Hematopoietic multipotent progenitor cell treated with erythropoietin and hydrocortisone succinate and interleukin-3 and kit ligand, for 8 days (in vitro differentiated cells): Measurements from ENCODE around the gene KRTAP19-7.

Source experiments
- DNase-seq: peaks from one replicate; pipeline ENCODE4 v3.0.0-alpha.2; 2015

Gene KRTAP19-7

GRCh38 chr21:30561264-30561895 lies at the start of gene KRTAP19-7:
TSS of gene KRTAP19-7 (minus strand) at chr21:30561314. CDS start at chr21:30561289, 25 bp downstream.
- no peak for DNase-seq

GRCh38 chr21:30605968-30606367 lies 44.9 kb upstream of the KRTAP19-7 start:
- no peak for DNase-seq

- no peak for DNase-seq
These were observed 39.7 kb upstream of the KRTAP19-7 start, which contains the start of gene KRTAP22-1 for GRCh38 chr21:30600787-30601186. TSS of gene KRTAP22-1 (plus strand) at chr21:30601087.

GRCh38 chr21:30598802-30599201 lies 37.7 kb upstream of the KRTAP19-7 start, which contains the start of gene KRTAP6-2:
TSS of gene KRTAP6-2 (minus strand) at chr21:30598902. CDS start at chr21:30598874, 28 bp downstream.
- DNase-seq, result no peak

- DNase-seq, result no peak
These were observed 31.0 kb upstream of the KRTAP19-7 start, which contains the start of gene KRTAP6-3 for GRCh38 chr21:30592140-30592539. TSS of gene KRTAP6-3 (plus strand) at chr21:30592440. CDS start at chr21:30592446, 6 bp downstream.

- no peak for DNase-seq
These were observed 29.2 kb upstream of the KRTAP19-7 start, which contains the start of gene KRTAP22-2 for GRCh38 chr21:30590297-30590696. TSS of gene KRTAP22-2 (minus strand) at chr21:30590397.

GRCh38 chr21:30582870-30583269 lies 21.8 kb upstream of the KRTAP19-7 start:
- no peak for DNase-seq

GRCh38 chr21:30580132-30580531 lies 19.0 kb upstream of the KRTAP19-7 start:
- no peak for DNase-seq

GRCh38 chr21:30579346-30579745 lies 18.2 kb upstream of the KRTAP19-7 start:
- no peak for DNase-seq

GRCh38 chr21:30577766-30578165 lies 16.7 kb upstream of the KRTAP19-7 start:
- no peak for DNase-seq

GRCh38 chr21:30567617-30568016 lies 6.5 kb upstream of the KRTAP19-7 start:
- DNase-seq, result no peak

GRCh38 chr21:30563630-30564029 lies 2.5 kb upstream of the KRTAP19-7 start:
- DNase-seq, result no peak

GRCh38 chr21:30563072-30563471 lies 2.0 kb upstream of the KRTAP19-7 start:
- no peak for DNase-seq

GRCh38 chr21:30561957-30562356 lies 843 bp upstream of the KRTAP19-7 start:
- DNase-seq, result no peak

- no peak for DNase-seq
These were observed 6.0 kb downstream of the KRTAP19-7 start for GRCh38 chr21:30555095-30555494.

- no peak for DNase-seq
These were observed 8.3 kb downstream of the KRTAP19-7 start for GRCh38 chr21:30552782-30553181.

GRCh38 chr21:30541764-30542163 lies 19.4 kb downstream of the KRTAP19-7 start, which contains the start of gene KRTAP19-6:
TSS of gene KRTAP19-6 (minus strand) at chr21:30541864. CDS start at chr21:30541833, 31 bp downstream.
- no peak for DNase-seq

GRCh38 chr21:30518876-30519275 lies 42.2 kb downstream of the KRTAP19-7 start:
- no peak for DNase-seq

GRCh38 chr21:30515681-30516080 lies 45.4 kb downstream of the KRTAP19-7 start:
- DNase-seq, result no peak
